Activated CD4-positive, alpha-beta T cell treated with anti-CD3 and anti-CD28 coated beads for 36 hours (primary cell): ENCODE results near the gene RBMS1. TPM values are rescaled to one million over a fixed set of nuclear protein-coding genes. Genes with fewer than 3 reads are reported as not detected.
"Not testable (repeated sequence)": the region's sequence is repeated elsewhere in the genome, so short reads cannot be mapped to it uniquely, and the experiment has no call there.

Experiments used
- ATAC-seq: fragments of 200-7000 bp; cut with Tn5 transposase; one replicate; pipeline ENCODE4 v1.10.0; 2021; ENCODE audit warnings: mild to moderate bottlenecking, moderate library complexity
- CTCF ChIA-PET: fragments of 350-600 bp; sonication (Branson Sonifier 250); formaldehyde crosslinking; loops from one replicate; lab custom pipeline; 2021; ENCODE audit warnings: antibody characterized with exemption; lab: Charles Lee
- POLR2A ChIA-PET: fragments of 350-600 bp; sonication (Branson Sonifier 250); formaldehyde crosslinking; loops from one replicate; lab custom pipeline; 2021; ENCODE audit warnings: antibody characterized with exemption, inconsistent platforms; lab: Charles Lee
- DNase-seq: peaks from one replicate; pipeline ENCODE4 v3.0.0-alpha.2; 2020
- H3K27ac Mint-ChIP-seq: one replicate; pipeline ENCODE4 v1.8.0; 2021; ENCODE audit warnings: mixed read lengths
- H3K27me3 Mint-ChIP-seq: one replicate; pipeline ENCODE4 v1.8.0; 2021; ENCODE audit warnings: mixed read lengths
- H3K36me3 Mint-ChIP-seq: one replicate; pipeline ENCODE4 v1.8.0; 2021; ENCODE audit warnings: low read depth, mixed read lengths
- H3K4me1 Mint-ChIP-seq: one replicate; pipeline ENCODE4 v1.8.0; 2021; ENCODE audit warnings: mixed read lengths
- H3K4me3 Mint-ChIP-seq: one replicate; pipeline ENCODE4 v1.8.0; 2021; ENCODE audit warnings: mild to moderate bottlenecking, moderate library complexity, mixed read lengths
- H3K9me3 Mint-ChIP-seq: one replicate; pipeline ENCODE4 v1.8.0; 2021; ENCODE audit warnings: low read depth, mixed read lengths
- intact Hi-C, 2 experiments: fragments of 100-400 bp; cut with DNase I in 1 of 2; cut with micrococcal nuclease in 1 of 2; formaldehyde crosslinking; loops; one replicate each; pipeline versions ENCODE4 v1.14.2 to v1.15.1; 2022 to 2024; cut with DNase I, micrococcal nuclease
- total RNA-seq, 2 experiments: library from RNA; stranded (reverse); gene quantifications; one replicate each; pipeline ENCODE4 v1.2.3, GENCODE V29; 2021

Gene RBMS1
- total RNA-seq, 2 experiments from 2014 or later, result 39.3 to 47.7 TPM

DNA sequence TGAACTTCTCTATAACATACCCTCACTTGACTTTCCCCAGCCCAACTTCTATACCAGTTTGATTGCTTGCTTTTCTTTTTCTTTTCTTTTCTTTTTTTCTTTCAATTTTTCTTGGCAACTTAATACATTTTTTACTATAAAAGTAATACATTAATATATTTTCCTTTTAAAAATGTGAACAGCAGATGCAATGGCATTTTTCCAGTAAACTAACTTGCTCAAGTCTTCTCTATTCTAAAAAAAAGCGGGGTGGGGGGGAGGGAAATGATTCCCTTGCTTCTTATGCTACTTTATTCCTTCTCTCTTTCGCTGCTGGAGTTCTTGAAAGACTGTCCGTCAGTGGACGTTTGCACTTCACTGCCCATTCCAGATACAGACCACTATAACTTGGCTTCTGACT is 70.5 kb downstream of the RBMS1 start:
- no peaks in the 10 kb centered on the region for H3K27me3 Mint-ChIP-seq
- no peak overlapping the region for H3K27ac Mint-ChIP-seq

DNA sequence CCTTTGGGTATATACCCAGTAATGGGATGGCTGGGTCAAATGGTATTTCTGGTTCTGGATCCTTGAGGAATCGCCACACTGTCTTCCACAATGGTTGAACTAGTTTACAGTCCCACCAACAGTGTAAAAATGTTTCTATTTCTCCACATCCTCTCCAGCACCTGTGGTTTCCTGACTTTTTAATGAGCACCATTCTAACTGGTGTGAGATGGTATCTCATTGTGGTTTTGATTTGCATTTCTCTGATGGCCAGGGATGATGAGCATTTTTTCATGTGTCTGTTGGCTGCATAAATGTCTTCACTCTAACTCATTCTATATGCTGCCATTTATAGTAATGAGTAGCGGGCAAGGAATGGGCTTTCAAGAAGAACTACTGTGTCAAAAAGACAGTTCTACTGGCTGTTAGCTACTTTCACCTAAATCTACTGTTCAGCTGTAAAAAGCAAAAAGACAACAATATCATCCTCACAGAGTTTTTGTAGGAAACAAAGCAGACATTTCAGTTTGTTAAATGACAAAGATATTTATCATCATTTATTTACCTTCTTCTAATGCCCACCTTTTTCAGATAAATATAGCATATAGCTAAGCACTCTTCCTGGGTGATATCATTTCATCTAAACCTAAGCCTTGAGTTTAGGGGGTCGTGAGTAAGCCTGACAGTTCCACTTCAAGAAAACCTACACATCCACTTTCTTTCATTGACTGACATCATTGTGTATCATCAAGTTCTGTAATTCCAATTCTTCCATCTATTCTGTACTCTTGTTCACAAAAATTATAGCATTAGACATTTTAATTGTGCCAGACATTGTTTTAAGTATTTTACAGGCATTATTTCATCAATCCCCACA is 71.7 kb downstream of the RBMS1 start:
- CTCF ChIA-PET, result interaction anchor here (0.7 to 3.7 kb wide), 3 partner anchors 7 to 312 kb away, joined by 3 to 25 read pairs (median 3); no protein-coding TSS in a partner anchor
- ATAC-seq, DNase-seq, H3K4me3 Mint-ChIP-seq, H3K36me3 Mint-ChIP-seq, POLR2A ChIA-PET, H3K9me3 Mint-ChIP-seq, H3K27me3 Mint-ChIP-seq: not testable (repeated sequence)
- intact Hi-C loops, result loop anchor here in 1 of 2 experiments (10.0 kb wide), 1 partner anchor 493 kb away; no protein-coding TSS in a partner anchor
- H3K27ac Mint-ChIP-seq, result peak overlapping the region; percentile 68
- H3K4me1 Mint-ChIP-seq, result peaks cover 77% of the 10 kb centered on the region

More for the DNA sequence above, 70.5 kb downstream of the RBMS1 start:
- CTCF ChIA-PET, result no interaction called here
- Mint-ChIP-seq H3K4me3 (no peak overlapping the region), H3K36me3 (peaks cover 7% of the 10 kb centered on the region), H3K4me1 (peaks cover 75% of the 10 kb centered on the region), H3K9me3 (peaks cover 2% of the 10 kb centered on the region)
- intact Hi-C loops, result loop anchor here in 1 of 2 experiments (10.0 kb wide), 1 partner anchor 492 kb away; no protein-coding TSS in a partner anchor
- no peak for ATAC-seq
- no peak for DNase-seq
- POLR2A ChIA-PET, result interaction anchor here (0.7 kb wide), 1 partner anchor 153 kb away, joined by 3 read pairs; no protein-coding TSS in a partner anchor

GRCh38 chr2:160420711-160421110 is 72.9 kb downstream of the RBMS1 start:
- peak overlapping the region; percentile 37 for H3K27ac Mint-ChIP-seq
- ATAC-seq (no peak), DNase-seq (no peak)
- ChIA-PET POLR2A (no interaction called here), CTCF (interaction anchor here (3.7 kb wide), 1 partner anchor 8 kb away, joined by 25 read pairs; no protein-coding TSS in a partner anchor)
- intact Hi-C loops, result loop anchor here in 1 of 2 experiments (10.0 kb wide), 1 partner anchor 494 kb away; no protein-coding TSS in a partner anchor
- H3K36me3 Mint-ChIP-seq, result peaks cover 7% of the 10 kb centered on the region
- peaks cover 77% of the 10 kb centered on the region for H3K4me1 Mint-ChIP-seq
- no peak overlapping the region for H3K4me3 Mint-ChIP-seq
- H3K9me3 Mint-ChIP-seq, result peaks cover 2% of the 10 kb centered on the region
- no peaks in the 10 kb centered on the region for H3K27me3 Mint-ChIP-seq

- peak overlapping the region; percentile 37 for H3K27ac Mint-ChIP-seq
- POLR2A ChIA-PET, result no interaction called here
- DNase-seq (no peak), ATAC-seq (no peak)
- H3K27me3 Mint-ChIP-seq, result no peaks in the 10 kb centered on the region
- CTCF ChIA-PET, result interaction anchor here (0.6 to 3.7 kb wide), 2 partner anchors 9 to 922 kb away, joined by 3 to 25 read pairs; no protein-coding TSS in a partner anchor
- H3K9me3 Mint-ChIP-seq, result peaks cover 2% of the 10 kb centered on the region
- H3K4me3 Mint-ChIP-seq, result no peak overlapping the region
- peaks cover 7% of the 10 kb centered on the region for H3K36me3 Mint-ChIP-seq
- intact Hi-C loops, result loop anchor here (2.0 to 10.0 kb wide), 4 partner anchors 71 to 555 kb away; partner anchors contain the start of gene LY75 (in 1 of the 2)
- H3K4me1 Mint-ChIP-seq, result peaks cover 79% of the 10 kb centered on the region
These were observed 73.7 kb downstream of the RBMS1 start for GRCh38 chr2:160419776-160420505.

GRCh38 chr2:160418853-160419252 is 74.8 kb downstream of the RBMS1 start:
- Mint-ChIP-seq H3K4me3 (no peak overlapping the region), H3K27me3 (no peaks in the 10 kb centered on the region), H3K27ac (peak overlapping the region; percentile 88), H3K4me1 (peaks cover 80% of the 10 kb centered on the region), H3K36me3 (peaks cover 7% of the 10 kb centered on the region), H3K9me3 (peaks cover 2% of the 10 kb centered on the region)
- ATAC-seq, result no peak
- ChIA-PET CTCF (interaction anchor here (0.7 to 3.7 kb wide), 3 partner anchors 10 to 645 kb away, joined by 3 to 25 read pairs (median 3); no protein-coding TSS in a partner anchor), POLR2A (no interaction called here)
- no peak for DNase-seq
- intact Hi-C loops, result loop anchor here (2.0 to 10.0 kb wide), 3 partner anchors 72 to 556 kb away; partner anchors contain the start of gene LY75 (in 1 of the 2)

GRCh38 chr2:160418398-160418765 is 75.2 kb downstream of the RBMS1 start:
- Mint-ChIP-seq H3K27me3 (no peaks in the 10 kb centered on the region), H3K4me1 (peaks cover 79% of the 10 kb centered on the region), H3K27ac (peak overlapping the region; percentile 88), H3K9me3 (peaks cover 2% of the 10 kb centered on the region), H3K36me3 (peaks cover 4% of the 10 kb centered on the region), H3K4me3 (peak overlapping the region; percentile 6)
- intact Hi-C loops, result loop anchor here (2.0 to 10.0 kb wide), 3 partner anchors 72 to 556 kb away; partner anchors contain the start of gene LY75 (in 1 of the 2)
- ChIA-PET CTCF (interaction anchor here (0.7 to 3.7 kb wide), 3 partner anchors 11 to 646 kb away, joined by 3 to 25 read pairs (median 3); no protein-coding TSS in a partner anchor), POLR2A (interaction anchor here (1.0 kb wide), 1 partner anchor 11 kb away, joined by 3 read pairs; no protein-coding TSS in a partner anchor)
- ATAC-seq (no peak), DNase-seq (no peak)

DNA sequence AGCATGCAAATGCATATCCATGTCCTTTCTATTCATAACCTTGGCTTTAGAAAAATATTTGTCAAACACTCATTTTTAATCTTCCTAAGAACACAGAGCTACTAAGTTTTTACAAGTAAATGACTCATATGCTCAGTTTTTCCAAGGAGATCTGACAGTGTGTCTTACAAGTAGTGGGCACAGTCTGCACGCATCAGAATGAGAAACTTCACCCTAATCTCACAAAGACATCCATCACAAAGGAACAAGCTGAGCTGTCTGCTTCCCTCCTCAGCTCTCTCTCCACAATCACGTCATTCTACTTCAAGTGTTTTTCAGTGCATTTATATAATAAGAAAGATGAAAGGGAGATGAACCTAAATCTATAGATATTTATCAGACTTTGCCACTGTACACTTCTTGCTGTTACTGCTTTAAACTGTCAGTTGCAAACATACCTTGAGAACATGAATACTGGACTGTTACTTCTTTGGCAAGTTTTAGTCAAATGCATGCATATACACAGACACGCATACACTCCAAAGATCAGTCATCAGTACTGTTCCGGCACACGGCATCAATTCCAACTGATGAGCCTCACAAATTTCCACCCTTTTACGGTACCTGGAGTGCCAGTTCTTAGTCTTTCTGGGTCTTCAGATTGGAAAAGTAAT is 75.7 kb downstream of the RBMS1 start:
- Mint-ChIP-seq H3K4me1 (peaks cover 80% of the 10 kb centered on the region), H3K9me3 (peaks cover 2% of the 10 kb centered on the region), H3K27me3 (no peaks in the 10 kb centered on the region), H3K4me3 (peak overlapping the region; percentile 6), H3K36me3 (peaks cover 3% of the 10 kb centered on the region), H3K27ac (peak overlapping the region; percentile 88)
- intact Hi-C loops, result loop anchor here (2.0 to 10.0 kb wide), 3 partner anchors 73 to 557 kb away; partner anchors contain the start of gene LY75 (in 1 of the 2)
- CTCF ChIA-PET, result interaction anchor here (0.6 to 1.2 kb wide), 5 partner anchors 10 to 662 kb away, joined by 3 to 5 read pairs (median 3); no protein-coding TSS in a partner anchor
- peak; percentile 50 for DNase-seq
- POLR2A ChIA-PET, result interaction anchor here (0.8 to 1.0 kb wide), 2 partner anchors 11 to 99 kb away, joined by 3 read pairs; no protein-coding TSS in a partner anchor
- peak; percentile 92 for ATAC-seq

DNA sequence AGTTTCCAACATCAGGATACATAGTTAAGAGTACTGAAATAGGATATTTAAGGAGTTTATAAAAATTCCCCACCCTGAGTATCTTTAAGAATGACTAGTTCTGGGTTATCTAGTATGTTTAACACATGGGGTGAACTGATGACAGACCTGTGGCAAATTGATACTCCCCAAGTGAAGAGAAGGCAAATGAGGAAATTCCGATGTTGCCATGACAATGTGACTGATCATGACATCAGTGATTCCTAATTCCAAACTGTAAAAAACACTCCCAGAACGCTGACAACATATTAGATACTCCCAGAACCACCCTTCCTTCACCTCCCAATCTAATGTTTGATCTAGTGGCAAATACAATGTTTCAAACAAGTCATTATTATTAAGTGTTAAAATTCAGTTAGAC is 77.6 kb downstream of the RBMS1 start:
- no peak for DNase-seq
- Mint-ChIP-seq H3K4me1 (peaks cover 81% of the 10 kb centered on the region), H3K27me3 (no peaks in the 10 kb centered on the region), H3K9me3 (no peaks in the 10 kb centered on the region), H3K36me3 (no peaks in the 10 kb centered on the region), H3K4me3 (no peak overlapping the region), H3K27ac (peak overlapping the region; percentile 11)
- POLR2A ChIA-PET, result no interaction called here
- intact Hi-C loops, result loop anchor here (10.0 kb wide), 2 partner anchors 511 to 559 kb away; partner anchors contain the start of gene LY75 (in 1 of the 2)
- CTCF ChIA-PET, result interaction anchor here (0.7 to 1.3 kb wide), 2 partner anchors 12 to 502 kb away, joined by 3 to 4 read pairs; no protein-coding TSS in a partner anchor
- no peak for ATAC-seq

GRCh38 chr2:160411955-160412354 is 81.7 kb downstream of the RBMS1 start:
- intact Hi-C loops, result loop anchor here (10.0 kb wide), 2 partner anchors 507 to 563 kb away; partner anchors contain the start of gene LY75 (in 1 of the 2)
- ChIA-PET CTCF (interaction anchor here (0.6 to 2.3 kb wide), 5 partner anchors 16 to 506 kb away, joined by 3 to 11 read pairs (median 4); no protein-coding TSS in a partner anchor), POLR2A (interaction anchor here (1.5 kb wide), 1 partner anchor 17 kb away, joined by 4 read pairs; no protein-coding TSS in a partner anchor)
- Mint-ChIP-seq H3K27me3 (no peaks in the 10 kb centered on the region), H3K4me3 (peak overlapping the region; percentile 60), H3K27ac (peak overlapping the region; percentile 90), H3K36me3 (peaks cover 3% of the 10 kb centered on the region), H3K9me3 (no peaks in the 10 kb centered on the region), H3K4me1 (peaks cover 73% of the 10 kb centered on the region)
- DNase-seq (no peak), ATAC-seq (no peak)

DNA sequence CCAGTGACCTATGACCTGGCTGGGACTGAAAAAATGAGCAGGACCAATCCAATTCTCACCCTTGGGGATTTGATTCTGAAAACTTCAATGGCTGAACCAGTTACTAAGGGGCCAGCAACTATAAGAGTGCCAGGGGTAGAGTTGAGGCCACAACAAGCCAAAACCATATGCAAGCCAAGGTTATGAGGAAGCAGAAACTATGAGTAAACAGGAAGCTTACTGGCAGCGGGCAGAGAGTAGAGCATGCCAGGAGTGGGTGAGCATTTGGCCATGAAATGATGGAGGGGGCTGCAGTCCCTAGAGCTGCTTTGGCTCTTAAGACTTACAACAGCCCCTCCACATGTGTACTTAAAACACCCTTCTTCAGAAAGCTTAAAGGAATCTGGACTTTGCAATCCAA is 82.4 kb downstream of the RBMS1 start:
- peak overlapping the region; percentile 60 for H3K4me3 Mint-ChIP-seq
- H3K27ac Mint-ChIP-seq, result peak overlapping the region; percentile 90
- CTCF ChIA-PET, result interaction anchor here (0.8 to 2.3 kb wide), 4 partner anchors 17 to 302 kb away, joined by 3 to 11 read pairs (median 4); no protein-coding TSS in a partner anchor
- peaks cover 3% of the 10 kb centered on the region for H3K36me3 Mint-ChIP-seq
- POLR2A ChIA-PET, result interaction anchor here (1.5 kb wide), 1 partner anchor 18 kb away, joined by 4 read pairs; no protein-coding TSS in a partner anchor
- no peaks in the 10 kb centered on the region for H3K27me3 Mint-ChIP-seq
- ATAC-seq (peak; percentile 67), DNase-seq (peak; percentile 65)
- intact Hi-C loops, result loop anchor here (10.0 kb wide), 2 partner anchors 506 to 564 kb away; partner anchors contain the start of gene LY75 (in 1 of the 2)
- H3K4me1 Mint-ChIP-seq, result peaks cover 69% of the 10 kb centered on the region
- no peaks in the 10 kb centered on the region for H3K9me3 Mint-ChIP-seq
